ENCODE measurements around the gene PINLYP.

PINLYP gene

DNA sequence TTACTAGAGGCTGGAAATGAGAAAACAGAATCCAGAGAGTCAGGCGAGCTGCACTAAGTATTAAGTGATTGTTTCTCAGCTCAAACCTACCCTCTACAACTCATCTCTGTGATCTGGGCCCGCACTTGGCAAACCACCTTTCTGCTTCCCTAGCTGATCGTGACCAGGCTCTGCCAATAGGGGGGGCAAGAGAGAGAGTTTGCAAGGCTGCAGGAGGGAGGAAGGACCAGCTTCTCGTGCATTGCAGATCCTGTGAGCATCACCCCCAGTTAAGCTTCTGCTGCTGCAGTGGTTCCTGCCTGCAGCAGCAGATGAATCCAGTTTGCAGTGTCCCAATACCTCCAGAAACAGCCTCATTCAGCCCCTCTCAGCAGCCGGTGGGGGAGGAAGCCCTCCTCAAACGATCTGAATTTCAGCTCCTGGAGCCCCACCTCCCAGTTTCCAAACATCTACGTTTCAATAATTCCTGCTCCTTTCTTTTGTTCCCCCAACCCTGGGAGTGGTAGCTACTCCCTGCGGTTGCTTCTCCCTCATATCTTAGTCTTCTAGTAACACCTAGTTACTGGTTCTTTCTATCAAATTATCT is 20.3 kb upstream of the PINLYP start:
- H3K9ac ChIP-seq (ENCODE audit: low read length), result no peak overlapping the region
- H3K4me1 ChIP-seq (ENCODE audit: insufficient read depth, low read length, severe bottlenecking), result no peaks in the 10 kb centered on the region
- peaks cover 40% of the 10 kb centered on the region for H3K36me3 ChIP-seq (ENCODE audit: insufficient read depth, low read length)
- H3K27ac ChIP-seq (ENCODE audit: low read depth, low read length, poor library complexity, severe bottlenecking), result no peak overlapping the region
- H3K4me2 ChIP-seq (ENCODE audit: low read length), result no peak overlapping the region
- no peaks in the 10 kb centered on the region for H3K27me3 ChIP-seq (ENCODE audit: insufficient read depth, low read length)
- TF ChIP-seq, protein P1, sequence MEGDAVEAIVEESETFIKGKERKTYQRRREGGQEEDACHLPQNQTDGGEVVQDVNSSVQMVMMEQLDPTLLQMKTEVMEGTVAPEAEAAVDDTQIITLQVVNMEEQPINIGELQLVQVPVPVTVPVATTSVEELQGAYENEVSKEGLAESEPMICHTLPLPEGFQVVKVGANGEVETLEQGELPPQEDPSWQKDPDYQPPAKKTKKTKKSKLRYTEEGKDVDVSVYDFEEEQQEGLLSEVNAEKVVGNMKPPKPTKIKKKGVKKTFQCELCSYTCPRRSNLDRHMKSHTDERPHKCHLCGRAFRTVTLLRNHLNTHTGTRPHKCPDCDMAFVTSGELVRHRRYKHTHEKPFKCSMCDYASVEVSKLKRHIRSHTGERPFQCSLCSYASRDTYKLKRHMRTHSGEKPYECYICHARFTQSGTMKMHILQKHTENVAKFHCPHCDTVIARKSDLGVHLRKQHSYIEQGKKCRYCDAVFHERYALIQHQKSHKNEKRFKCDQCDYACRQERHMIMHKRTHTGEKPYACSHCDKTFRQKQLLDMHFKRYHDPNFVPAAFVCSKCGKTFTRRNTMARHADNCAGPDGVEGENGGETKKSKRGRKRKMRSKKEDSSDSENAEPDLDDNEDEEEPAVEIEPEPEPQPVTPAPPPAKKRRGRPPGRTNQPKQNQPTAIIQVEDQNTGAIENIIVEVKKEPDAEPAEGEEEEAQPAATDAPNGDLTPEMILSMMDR (IDR thresholded peaks at IDR 0.05; ENCODE audit: low read length), result peak; percentile 89
- TF ChIP-seq EZH2 (IDR thresholded peaks at IDR 0.05; ENCODE audit: borderline replicate concordance, low read length), result no peak
- H4K20me1 ChIP-seq (ENCODE audit: insufficient read depth, low read length), result no peaks in the 10 kb centered on the region
- H3K9me3 ChIP-seq (ENCODE audit: low read length), result no peaks in the 10 kb centered on the region
- H3K9me2 ChIP-seq (ENCODE audit: low read depth, low read length), result no peaks in the 10 kb centered on the region
- H3K4me3 ChIP-seq (ENCODE audit: low read depth, low read length, poor library complexity, severe bottlenecking), result no peak overlapping the region
- no peak overlapping the region for H2AFZ ChIP-seq (ENCODE audit: low read length)
- no peaks in the 10 kb centered on the region for H3K79me2 ChIP-seq (ENCODE audit: insufficient read depth, low read length)
- H3F3A ChIP-seq (ENCODE audit: insufficient read depth, low read length), result no peaks in the 10 kb centered on the region

DNA sequence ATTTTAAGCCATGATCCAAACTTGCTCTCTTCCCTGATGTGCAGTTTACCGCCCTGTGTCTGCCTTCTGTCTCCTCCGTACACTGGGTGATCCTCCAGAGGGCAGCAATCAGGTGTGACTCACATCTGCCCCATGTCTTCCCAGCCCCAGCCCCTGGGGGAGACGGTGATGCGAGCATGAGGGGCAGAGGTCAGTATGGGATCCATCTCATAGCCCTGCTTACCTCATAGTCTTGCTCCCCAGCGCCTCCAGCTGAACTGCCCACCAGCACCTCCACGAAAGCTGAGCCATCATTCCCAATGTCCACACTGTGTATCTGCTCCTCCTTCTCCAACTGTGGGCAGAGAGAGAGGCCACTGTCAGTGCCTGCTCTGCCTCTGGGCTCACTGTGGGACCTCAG is 14.9 kb upstream of the PINLYP start:
- Histone ChIP-seq H2AFZ (ENCODE audit: low read length) (no peak overlapping the region), H3F3A (ENCODE audit: insufficient read depth, low read length) (no peaks in the 10 kb centered on the region), H3K36me3 (ENCODE audit: insufficient read depth, low read length) (peaks cover 14% of the 10 kb centered on the region; the same call in 1 of the 2 replicates), H4K20me1 (ENCODE audit: insufficient read depth, low read length) (no peaks in the 10 kb centered on the region), H3K4me2 (ENCODE audit: low read length) (no peak overlapping the region), H3K27me3 (ENCODE audit: insufficient read depth, low read length) (no peaks in the 10 kb centered on the region), H3K4me3 (ENCODE audit: low read depth, low read length, poor library complexity, severe bottlenecking) (no peak overlapping the region), H3K9me2 (ENCODE audit: low read depth, low read length) (no peaks in the 10 kb centered on the region), H3K4me1 (ENCODE audit: insufficient read depth, low read length, severe bottlenecking) (peaks cover 28% of the 10 kb centered on the region), H3K79me2 (ENCODE audit: insufficient read depth, low read length) (no peaks in the 10 kb centered on the region), H3K9me3 (ENCODE audit: low read length) (no peaks in the 10 kb centered on the region), H3K27ac (ENCODE audit: low read depth, low read length, poor library complexity, severe bottlenecking) (no peak overlapping the region), H3K9ac (ENCODE audit: low read length) (no peak overlapping the region)
- TF ChIP-seq EZH2 (IDR thresholded peaks at IDR 0.05; ENCODE audit: borderline replicate concordance, low read length), result no peak
- TF ChIP-seq, protein P1 (IDR thresholded peaks at IDR 0.05; ENCODE audit: low read length), result no peak; the same call in 1 of the 2 replicates

DNA sequence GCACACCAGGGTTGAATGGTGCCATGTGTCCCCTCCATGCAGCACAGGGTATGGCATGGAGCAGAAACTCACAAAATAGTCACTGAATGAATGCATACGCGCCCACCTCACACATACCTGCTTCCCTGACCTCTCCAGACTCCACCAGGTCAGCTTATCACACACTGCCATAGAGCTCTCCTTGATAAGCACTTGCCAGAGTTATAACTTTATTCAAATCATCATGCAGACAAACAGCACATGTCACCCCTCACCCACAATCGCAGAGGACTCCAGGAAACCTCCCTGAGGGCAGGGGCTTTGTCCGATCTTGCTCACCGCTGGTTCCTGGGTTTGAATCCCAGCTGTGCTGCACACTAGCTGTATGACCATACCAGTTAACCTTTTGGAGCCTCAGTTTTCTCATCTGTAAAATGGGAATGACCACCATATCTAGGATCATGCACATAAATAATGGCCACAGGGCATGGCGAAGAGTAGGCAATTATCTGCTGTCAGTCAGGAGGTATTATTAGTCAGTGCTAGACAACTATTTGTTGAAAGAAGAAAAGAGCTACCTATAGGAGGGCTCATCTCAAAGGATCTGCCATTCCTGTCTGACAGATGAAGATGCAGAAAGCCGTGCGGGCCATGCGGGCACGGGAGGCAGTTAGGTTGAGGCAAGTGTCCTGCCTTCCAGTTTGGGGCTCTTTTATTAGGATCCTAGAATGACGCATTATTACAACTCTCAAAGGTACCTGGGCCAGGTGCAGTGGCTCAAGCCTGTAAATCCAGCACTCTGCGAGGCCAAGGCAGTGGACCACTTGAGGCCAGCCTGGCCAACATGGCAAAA is 14.2 kb upstream of the PINLYP start:
- Histone ChIP-seq H3K9me2 (ENCODE audit: low read depth, low read length) (no peaks in the 10 kb centered on the region), H3K9ac (ENCODE audit: low read length) (no peak overlapping the region), H3K9me3 (ENCODE audit: low read length) (no peaks in the 10 kb centered on the region), H3K79me2 (ENCODE audit: insufficient read depth, low read length) (no peaks in the 10 kb centered on the region), H3K4me2 (ENCODE audit: low read length) (no peak overlapping the region), H4K20me1 (ENCODE audit: insufficient read depth, low read length) (no peaks in the 10 kb centered on the region), H3K36me3 (ENCODE audit: insufficient read depth, low read length) (peaks cover 14% of the 10 kb centered on the region; the same call in 1 of the 2 replicates), H3K27me3 (ENCODE audit: insufficient read depth, low read length) (no peaks in the 10 kb centered on the region), H3K4me3 (ENCODE audit: low read depth, low read length, poor library complexity, severe bottlenecking) (no peak overlapping the region), H3K4me1 (ENCODE audit: insufficient read depth, low read length, severe bottlenecking) (peaks cover 28% of the 10 kb centered on the region), H3F3A (ENCODE audit: insufficient read depth, low read length) (no peaks in the 10 kb centered on the region), H2AFZ (ENCODE audit: low read length) (no peak overlapping the region), H3K27ac (ENCODE audit: low read depth, low read length, poor library complexity, severe bottlenecking) (peak overlapping the region; percentile 72)
- TF ChIP-seq, protein P1 (IDR thresholded peaks at IDR 0.05; ENCODE audit: low read length), result no peak
- TF ChIP-seq EZH2 (IDR thresholded peaks at IDR 0.05; ENCODE audit: borderline replicate concordance, low read length), result no peak
